ENCODE measurements around the gene INHA. TPM values are rescaled to one million over a fixed set of nuclear protein-coding genes. Genes with fewer than 3 reads are reported as not detected.

INHA gene
- total and polyA plus RNA-seq, 12 donors: 18.9 to 704 (median 43.1) TPM

GRCh38 chr2:219553463-219553963 is 18.6 kb upstream of the INHA start:
- TF ChIP-seq, protein P1, sequence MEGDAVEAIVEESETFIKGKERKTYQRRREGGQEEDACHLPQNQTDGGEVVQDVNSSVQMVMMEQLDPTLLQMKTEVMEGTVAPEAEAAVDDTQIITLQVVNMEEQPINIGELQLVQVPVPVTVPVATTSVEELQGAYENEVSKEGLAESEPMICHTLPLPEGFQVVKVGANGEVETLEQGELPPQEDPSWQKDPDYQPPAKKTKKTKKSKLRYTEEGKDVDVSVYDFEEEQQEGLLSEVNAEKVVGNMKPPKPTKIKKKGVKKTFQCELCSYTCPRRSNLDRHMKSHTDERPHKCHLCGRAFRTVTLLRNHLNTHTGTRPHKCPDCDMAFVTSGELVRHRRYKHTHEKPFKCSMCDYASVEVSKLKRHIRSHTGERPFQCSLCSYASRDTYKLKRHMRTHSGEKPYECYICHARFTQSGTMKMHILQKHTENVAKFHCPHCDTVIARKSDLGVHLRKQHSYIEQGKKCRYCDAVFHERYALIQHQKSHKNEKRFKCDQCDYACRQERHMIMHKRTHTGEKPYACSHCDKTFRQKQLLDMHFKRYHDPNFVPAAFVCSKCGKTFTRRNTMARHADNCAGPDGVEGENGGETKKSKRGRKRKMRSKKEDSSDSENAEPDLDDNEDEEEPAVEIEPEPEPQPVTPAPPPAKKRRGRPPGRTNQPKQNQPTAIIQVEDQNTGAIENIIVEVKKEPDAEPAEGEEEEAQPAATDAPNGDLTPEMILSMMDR (IDR thresholded peaks at IDR 0.05): no peak
- no peak for TF ChIP-seq POLR2A (IDR thresholded peaks at IDR 0.05)
- DNase-seq: no peak
- intact Hi-C loops (cut with DNase I): no loop called here
- no peak overlapping the region for H3K4me3 ChIP-seq
- H3K27me3 ChIP-seq: no peaks in the 10 kb centered on the region
- 70 to 85% (median 79%) methylated on average over 7 to 12 of the region's 12 CpGs for WGBS, 4 donors
- no peaks in the 10 kb centered on the region for H3K9me3 ChIP-seq (replicated peaks in 1 of 3)
- H3K4me1 ChIP-seq (replicated peaks in 1 of 2): peaks cover 14 to 16% of the 10 kb centered on the region in 2 donors
- H3K27ac ChIP-seq: no peak overlapping the region
- no peaks in the 10 kb centered on the region for H3K36me3 ChIP-seq (replicated peaks in 1 of 2)

GRCh38 chr2:219554350-219554749 is 17.8 kb upstream of the INHA start:
- intact Hi-C loops (cut with DNase I): no loop called here
- no peak for DNase-seq
- WGBS, 4 donors: 40 to 96% (median 89%) methylated on average over 1 to 15 of the region's 15 CpGs
- Histone ChIP-seq H3K27me3 (no peaks in the 10 kb centered on the region), H3K27ac (no peak overlapping the region), H3K36me3 (replicated peaks in 1 of 2) (no peaks in the 10 kb centered on the region), H3K4me1 (replicated peaks in 1 of 2) (peaks cover 14 to 16% of the 10 kb centered on the region in 2 donors), H3K4me3 (no peak overlapping the region), H3K9me3 (replicated peaks in 1 of 3) (no peaks in the 10 kb centered on the region)
- no peak for TF ChIP-seq POLR2A (IDR thresholded peaks at IDR 0.05)
- TF ChIP-seq, protein P1 (IDR thresholded peaks at IDR 0.05): no peak

DNA sequence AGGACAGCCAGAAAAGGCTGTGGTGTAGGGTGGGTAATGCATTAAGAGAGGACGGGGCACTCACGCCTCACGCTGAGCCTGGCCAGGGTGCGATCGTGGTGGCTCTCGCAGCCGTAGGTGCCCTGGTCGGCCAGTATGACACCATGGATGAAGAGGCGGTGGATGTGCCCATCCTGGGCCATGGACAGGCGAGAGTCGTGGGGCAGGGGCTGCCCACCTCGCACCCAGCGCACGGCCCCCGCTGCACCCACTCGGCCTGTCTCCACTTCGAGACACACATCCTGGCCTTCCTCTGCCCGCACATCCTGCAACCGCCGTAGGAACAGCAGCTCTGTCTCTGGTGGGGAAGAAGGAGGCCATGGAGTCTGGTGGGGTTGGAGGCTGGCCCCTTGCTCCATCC is 16.2 kb upstream of the INHA start:
- Histone ChIP-seq H3K4me1 (replicated peaks in 1 of 2) (peaks cover 14 to 16% of the 10 kb centered on the region in 2 donors), H3K27ac (no peak overlapping the region), H3K36me3 (replicated peaks in 1 of 2) (no peaks in the 10 kb centered on the region), H3K9me3 (replicated peaks in 1 of 3) (no peaks in the 10 kb centered on the region), H3K4me3 (no peak overlapping the region), H3K27me3 (no peaks in the 10 kb centered on the region)
- WGBS, 4 donors: 85 to 97% (median 94%) methylated on average over 8 to 20 of the region's 20 CpGs
- TF ChIP-seq, protein P1 (IDR thresholded peaks at IDR 0.05): no peak
- TF ChIP-seq POLR2A (IDR thresholded peaks at IDR 0.05): no peak
- DNase-seq: no peak
- intact Hi-C loops (cut with DNase I): no loop called here

DNA sequence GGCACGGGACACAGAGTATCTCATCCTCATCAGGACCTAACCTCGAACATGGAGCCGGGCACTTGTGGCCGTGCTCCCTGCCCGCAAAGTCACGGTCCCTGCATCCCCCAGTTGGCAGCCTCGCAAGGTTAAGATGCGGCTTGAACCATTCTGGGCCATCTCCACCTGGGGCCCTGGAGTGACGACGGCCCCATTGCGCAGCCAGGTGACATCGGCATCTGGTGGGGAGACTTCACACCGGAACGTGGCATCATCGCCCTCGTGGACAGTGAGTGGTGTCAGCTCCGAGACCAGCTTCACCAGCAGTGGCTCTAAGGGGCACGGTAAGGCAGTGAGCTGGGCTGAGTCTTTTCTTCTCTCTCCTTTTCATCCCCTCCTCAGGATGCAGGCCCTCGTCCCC is 15.7 kb upstream of the INHA start:
- Histone ChIP-seq H3K27me3 (no peaks in the 10 kb centered on the region), H3K4me1 (replicated peaks in 1 of 2) (peaks cover 14 to 16% of the 10 kb centered on the region in 2 donors), H3K27ac (no peak overlapping the region), H3K9me3 (replicated peaks in 1 of 3) (no peaks in the 10 kb centered on the region), H3K4me3 (no peak overlapping the region), H3K36me3 (replicated peaks in 1 of 2) (no peaks in the 10 kb centered on the region)
- 94 to 98% (median 95%) methylated on average over 15 to 19 of the region's 19 CpGs for WGBS, 4 donors
- intact Hi-C loops (cut with DNase I): no loop called here
- DNase-seq: no peak
- no peak for TF ChIP-seq POLR2A (IDR thresholded peaks at IDR 0.05)
- TF ChIP-seq, protein P1 (IDR thresholded peaks at IDR 0.05): no peak

All from adrenal gland (tissue), 12 donors.